Ascending aorta (tissue), 2 donors: ENCODE results near the gene ADAMTS10. TPM values are rescaled to one million over a fixed set of nuclear protein-coding genes. Genes with fewer than 3 reads are reported as not detected.
"Not testable (repeated sequence)": the region's sequence is repeated elsewhere in the genome, so short reads cannot be mapped to it uniquely, and the experiment has no call there.

Experiments
- DNase-seq, 2 donors: peaks; one replicate each; pipeline ENCODE4 v3.0.0-alpha.2; 2019; ENCODE audit warnings: low spot score in 2 of 2
- H3K27ac ChIP-seq, 2 donors: fragments of 200-600 bp; sonication (generic); one replicate each; pipeline ENCODE4 v1.5.1; 2016 to 2017; ENCODE audit warnings: mild to moderate bottlenecking in 1 of 2
- H3K27me3 ChIP-seq: fragments of 200-600 bp; sonication (generic); one replicate; pipeline ENCODE4 v1.5.1; 2017
- H3K36me3 ChIP-seq, 2 donors: fragments of 200-600 bp; sonication (generic); one replicate each; pipeline ENCODE4 v1.5.1; 2016
- H3K4me1 ChIP-seq, 2 donors: fragments of 200-600 bp; sonication (generic); one replicate each; pipeline ENCODE4 v1.5.1; 2016 to 2017; ENCODE audit warnings: mild to moderate bottlenecking in 1 of 2
- H3K4me3 ChIP-seq, 2 donors: fragments of 200-600 bp; sonication (generic); one replicate each; pipeline ENCODE4 v1.5.1; 2016 to 2017; ENCODE audit warnings: mild to moderate bottlenecking in 1 of 2
- H3K9me3 ChIP-seq, 2 donors: fragments of 200-600 bp; sonication (generic); one replicate each; pipeline ENCODE4 v1.5.1; 2016
- CTCF ChIP-seq, 3 experiments: fragments of 200-600 bp in 2 of 3; fragments of 450-650 bp in 1 of 3; sonication (generic) in 2 of 3; IDR thresholded peaks; one replicate each; pipeline ENCODE4 v1.5.1; 2016 to 2019; ENCODE audit warnings: antibody characterized with exemption in 3 of 3, mild to moderate bottlenecking in 1 of 3, moderate library complexity in 1 of 3
- intact Hi-C: fragments of 100-400 bp; cut with DNase I; formaldehyde crosslinking; loops from one replicate; pipeline ENCODE4 v1.15.1; 2023
- total RNA-seq: library from RNA; depleted of rRNA; stranded (reverse); fragments of >200 nt; gene quantifications from one replicate; pipeline ENCODE4 v1.1.0, GENCODE V29; 2016

Gene ADAMTS10
- total RNA-seq, 1 donor from 2014 or later: 184 TPM

- intact Hi-C loops: no loop called here
- H3K4me3 ChIP-seq: no peak overlapping the region
- DNase-seq: no peak
- no peaks in the 10 kb centered on the region for H3K36me3 ChIP-seq
- H3K4me1 ChIP-seq: no peaks in the 10 kb centered on the region
- no peaks in the 10 kb centered on the region for H3K27me3 ChIP-seq
- no peak for TF ChIP-seq CTCF (IDR thresholded peaks at IDR 0.05)
- no peak overlapping the region for H3K27ac ChIP-seq
- no peaks in the 10 kb centered on the region for H3K9me3 ChIP-seq
These were observed 43.7 kb downstream of the ADAMTS10 start for GRCh38 chr19:8566855-8567254.

- H3K4me1 ChIP-seq, intact Hi-C loops, DNase-seq, H3K36me3 ChIP-seq, H3K4me3 ChIP-seq, H3K27me3 ChIP-seq, H3K9me3 ChIP-seq, H3K27ac ChIP-seq: not testable (repeated sequence)
These were observed 45.6 kb downstream of the ADAMTS10 start for GRCh38 chr19:8564866-8565265.

- no peak for TF ChIP-seq CTCF (IDR thresholded peaks at IDR 0.05)
- DNase-seq: no peak
- H3K27me3 ChIP-seq: no peaks in the 10 kb centered on the region
- no peak overlapping the region for H3K27ac ChIP-seq
- H3K4me3 ChIP-seq: no peak overlapping the region
- intact Hi-C loops: no loop called here
- H3K4me1 ChIP-seq: no peaks in the 10 kb centered on the region
- no peaks in the 10 kb centered on the region for H3K9me3 ChIP-seq
- H3K36me3 ChIP-seq: no peaks in the 10 kb centered on the region
These were observed 49.3 kb downstream of the ADAMTS10 start for GRCh38 chr19:8561075-8561764.

GRCh38 chr19:8558325-8558724, 52.2 kb downstream of the ADAMTS10 start:
- TF ChIP-seq CTCF (IDR thresholded peaks at IDR 0.05): no peak
- H3K27ac ChIP-seq: no peak overlapping the region
- no peaks in the 10 kb centered on the region for H3K27me3 ChIP-seq
- H3K4me3 ChIP-seq: no peak overlapping the region
- H3K36me3 ChIP-seq: no peaks in the 10 kb centered on the region
- no peak for DNase-seq
- no peaks in the 10 kb centered on the region for H3K9me3 ChIP-seq
- intact Hi-C loops: no loop called here
- H3K4me1 ChIP-seq: no peaks in the 10 kb centered on the region

GRCh38 chr19:8557642-8558238, 52.8 kb downstream of the ADAMTS10 start:
- H3K4me1 ChIP-seq: no peaks in the 10 kb centered on the region
- no peaks in the 10 kb centered on the region for H3K36me3 ChIP-seq
- DNase-seq: no peak
- intact Hi-C loops: no loop called here
- TF ChIP-seq CTCF (IDR thresholded peaks at IDR 0.05): no peak
- no peaks in the 10 kb centered on the region for H3K9me3 ChIP-seq
- no peak overlapping the region for H3K27ac ChIP-seq
- no peaks in the 10 kb centered on the region for H3K27me3 ChIP-seq
- H3K4me3 ChIP-seq: no peak overlapping the region

GRCh38 chr19:8553729-8554128, 56.8 kb downstream of the ADAMTS10 start:
- H3K27me3 ChIP-seq, H3K36me3 ChIP-seq, H3K9me3 ChIP-seq, H3K4me3 ChIP-seq, H3K4me1 ChIP-seq, H3K27ac ChIP-seq, DNase-seq, intact Hi-C loops: not testable (repeated sequence)
